WTC11 (cell line): ENCODE data around the gene NFIA. TPM values are rescaled to one million over a fixed set of nuclear protein-coding genes. Genes with fewer than 3 reads are reported as not detected.

Experiments
- ATAC-seq: fragments of 200-7000 bp; cut with Tn5 transposase; 2 replicates; pipeline ENCODE4 v1.10.0; 2021; ENCODE audit warnings: mild to moderate bottlenecking, moderate library complexity
- CTCF ChIA-PET: fragments of 300-600 bp; sonication (Branson Sonifier 250); formaldehyde crosslinking; loops from one replicate; lab custom pipeline; 2021; ENCODE audit warnings: antibody characterized with exemption; lab: Charles Lee
- POLR2A ChIA-PET: fragments of 350-600 bp; sonication (Branson Sonifier 250); formaldehyde crosslinking; loops from one replicate; lab custom pipeline; 2021; ENCODE audit warnings: antibody characterized with exemption; lab: Charles Lee
- DNase-seq: peaks from one replicate; pipeline ENCODE4 v3.0.0; 2021; ENCODE audit warnings: low spot score
- H3K27ac Mint-ChIP-seq: 2 replicates; pipeline ENCODE4 v1.8.0; 2021; ENCODE audit warnings: mixed read lengths
- H3K27me3 Mint-ChIP-seq: 2 replicates; pipeline ENCODE4 v1.8.0; 2021; ENCODE audit warnings: low read depth, mild to moderate bottlenecking, moderate library complexity, mixed read lengths
- H3K36me3 Mint-ChIP-seq: 2 replicates; pipeline ENCODE4 v1.8.0; 2021; ENCODE audit warnings: mixed read lengths
- H3K4me1 Mint-ChIP-seq: 2 replicates; pipeline ENCODE4 v1.8.0; 2022; ENCODE audit warnings: mixed read lengths
- H3K4me3 Mint-ChIP-seq: 2 replicates; pipeline ENCODE4 v1.8.0; 2021; ENCODE audit warnings: mild to moderate bottlenecking, moderate library complexity, mixed read lengths
- H3K9me3 Mint-ChIP-seq: 2 replicates; pipeline ENCODE4 v1.8.0; 2021; ENCODE audit warnings: mixed read lengths
- ATF1 ChIP-seq: sonication (generic); formaldehyde crosslinking; IDR thresholded peaks from 2 replicates; pipeline ENCODE4 v1.8.1; 2023; ENCODE audit warnings: mild to moderate bottlenecking, moderate library complexity, missing genetic modification reagents
- ATF3 ChIP-seq: sonication (generic); formaldehyde crosslinking; conservative IDR thresholded peaks from 2 replicates; pipeline ENCODE4 v1.8.1; 2022; ENCODE audit warnings: mild to moderate bottlenecking, missing genetic modification reagents
- ATF6 ChIP-seq: sonication (generic); formaldehyde crosslinking; IDR thresholded peaks from 2 replicates; pipeline ENCODE4 v1.8.1; 2023; ENCODE audit warnings: mild to moderate bottlenecking, missing genetic modification reagents
- CDX4 ChIP-seq: fragments of 250-450 bp; sonication (Bioruptor Pico); IDR thresholded peaks from 2 replicates; pipeline ENCODE4 v1.9.0; 2021; ENCODE audit warnings: moderate library complexity, mild to moderate bottlenecking, inconsistent platforms, borderline replicate concordance
- E2F4 ChIP-seq: sonication (generic); formaldehyde crosslinking; IDR thresholded peaks from 2 replicates; pipeline ENCODE4 v1.8.1; 2022; ENCODE audit warnings: low read depth, mild to moderate bottlenecking, moderate library complexity, missing genetic modification reagents, borderline replicate concordance
- HMGA2 ChIP-seq: fragments of 250-450 bp; sonication (Bioruptor Pico); IDR thresholded peaks from 2 replicates; pipeline ENCODE4 v1.4.0; 2021; ENCODE audit warnings: mild to moderate bottlenecking, moderate library complexity
- HMGXB4 ChIP-seq: sonication (generic); formaldehyde crosslinking; IDR thresholded peaks from 2 replicates; pipeline ENCODE4 v1.8.1; 2023; ENCODE audit warnings: mild to moderate bottlenecking, moderate library complexity, missing genetic modification reagents
- JUN ChIP-seq: sonication (generic); formaldehyde crosslinking; IDR thresholded peaks from 2 replicates; pipeline ENCODE4 v1.8.0; 2023; ENCODE audit warnings: mild to moderate bottlenecking, missing genetic modification reagents
- PRDM15 ChIP-seq: sonication (generic); formaldehyde crosslinking; IDR thresholded peaks from 2 replicates; pipeline ENCODE4 v1.8.0; 2022; ENCODE audit warnings: missing genetic modification reagents
- SMAD3 ChIP-seq: sonication (generic); formaldehyde crosslinking; IDR thresholded peaks from 2 replicates; pipeline ENCODE4 v1.8.0; 2022; ENCODE audit warnings: missing genetic modification reagents, mild to moderate bottlenecking, borderline replicate concordance
- SOX15 ChIP-seq: fragments of 250-450 bp; sonication (Bioruptor Pico); IDR thresholded peaks from 2 replicates; pipeline ENCODE4 v1.9.0; 2021; ENCODE audit warnings: mild to moderate bottlenecking
- SP1 ChIP-seq: sonication (generic); formaldehyde crosslinking; conservative IDR thresholded peaks from 2 replicates; pipeline ENCODE4 v1.8.1; 2022; ENCODE audit warnings: missing genetic modification reagents
- TCF7 ChIP-seq: sonication (generic); formaldehyde crosslinking; IDR thresholded peaks from 2 replicates; pipeline ENCODE4 v1.8.0; 2022; ENCODE audit warnings: mild to moderate bottlenecking, low read depth, missing genetic modification reagents, moderate library complexity
- TEAD4 ChIP-seq: sonication (generic); formaldehyde crosslinking; IDR thresholded peaks from 2 replicates; pipeline ENCODE4 v1.8.0; 2022; ENCODE audit warnings: mild to moderate bottlenecking, missing genetic modification reagents
- TP53 ChIP-seq: sonication (generic); formaldehyde crosslinking; IDR thresholded peaks from 2 replicates; pipeline ENCODE4 v1.8.1; 2023; ENCODE audit warnings: mild to moderate bottlenecking, missing genetic modification reagents
- USF2 ChIP-seq: sonication (generic); formaldehyde crosslinking; IDR thresholded peaks from 2 replicates; pipeline ENCODE4 v1.8.1; 2023; ENCODE audit warnings: mild to moderate bottlenecking, missing genetic modification reagents, moderate library complexity
- ZBTB21 ChIP-seq: sonication (generic); formaldehyde crosslinking; IDR thresholded peaks from 2 replicates; pipeline ENCODE4 v1.8.1; 2023; ENCODE audit warnings: mild to moderate bottlenecking, missing genetic modification reagents, borderline replicate concordance
- ZNF281 ChIP-seq: sonication (generic); formaldehyde crosslinking; IDR thresholded peaks from 2 replicates; pipeline ENCODE4 v1.8.0; 2023; ENCODE audit warnings: mild to moderate bottlenecking, missing genetic modification reagents
- ZNF396 ChIP-seq: fragments of 250-450 bp; sonication (Bioruptor Pico); IDR thresholded peaks from 2 replicates; pipeline ENCODE4 v1.8.0; 2021; ENCODE audit warnings: mild to moderate bottlenecking, moderate library complexity, borderline replicate concordance
- ZNF512 ChIP-seq: sonication (generic); formaldehyde crosslinking; IDR thresholded peaks from 2 replicates; pipeline ENCODE4 v1.8.1; 2022; ENCODE audit warnings: missing genetic modification reagents, borderline replicate concordance
- total RNA-seq: library from RNA; stranded (reverse); gene quantifications from 3 replicates; pipeline ENCODE4 v1.2.3, GENCODE V29; 2021

NFIA gene
- total RNA-seq, 1 experiment from 2014 or later = 16.7 TPM

GRCh38 chr1:61215676-61216289 lies 133.4 kb downstream of the NFIA start (continued):
- no peak for TF ChIP-seq PRDM15 (CRISPR knock-in tag)
- TF ChIP-seq ATF3 (CRISPR knock-in tag) = no peak
- TF ChIP-seq ZNF281 = no peak
- TF ChIP-seq ZBTB21 (CRISPR knock-in tag) = no peak
- no peak for TF ChIP-seq TCF7 (CRISPR knock-in tag)
- no peak for TF ChIP-seq HMGA2

GRCh38 chr1:61220536-61220935 lies 138.2 kb downstream of the NFIA start:
- Mint-ChIP-seq H3K9me3 (no peaks in the 10 kb centered on the region), H3K27ac (no peak overlapping the region), H3K27me3 (no peaks in the 10 kb centered on the region), H3K4me1 (peaks cover 16% of the 10 kb centered on the region), H3K4me3 (no peak overlapping the region), H3K36me3 (no peaks in the 10 kb centered on the region)
- no peak for DNase-seq
- ATAC-seq = no peak
- POLR2A ChIA-PET = no interaction called here
- CTCF ChIA-PET = interaction anchor here (1.1 kb wide), 1 partner anchor 368 kb away, joined by 3 read pairs; no protein-coding TSS in a partner anchor
- TF ChIP-seq CDX4 (CRISPR knock-in tag) = no peak
- TF ChIP-seq USF2 = no peak
- TF ChIP-seq TP53 (CRISPR knock-in tag) = no peak
- TF ChIP-seq HMGXB4 (CRISPR knock-in tag) = no peak
- TF ChIP-seq SMAD3 (CRISPR knock-in tag) = no peak
- no peak for TF ChIP-seq SP1 (CRISPR knock-in tag)
- TF ChIP-seq ZBTB21 (CRISPR knock-in tag) = no peak
- no peak for TF ChIP-seq TCF7 (CRISPR knock-in tag)
- no peak for TF ChIP-seq ATF6 (CRISPR knock-in tag)
- no peak for TF ChIP-seq ATF1
- no peak for TF ChIP-seq SOX15 (CRISPR knock-in tag)
- TF ChIP-seq TEAD4 (CRISPR knock-in tag) = no peak
- TF ChIP-seq ZNF396 = no peak
- no peak for TF ChIP-seq E2F4 (CRISPR knock-in tag)
- TF ChIP-seq JUN (CRISPR knock-in tag) = no peak
- TF ChIP-seq ZNF512 (CRISPR knock-in tag) = no peak
